Activated naive CD4-positive, alpha-beta T cell treated with anti-CD3 and anti-CD28 coated beads, Interleukin-2, amount 50 U/mL, for 16 hours (primary cell): ENCODE data around the gene IKZF1.
A peak's percentile ranks its signal among the peaks of the same experiment; 100 is the strongest.

Experiments used
- DNase-seq: peaks from one replicate; pipeline ENCODE4 v3.0.0-alpha.2; 2020

Gene IKZF1

GRCh38 chr7:50304129-50304910 is at the start of gene IKZF1:
Gene IKZF1 (plus strand): TSS chr7:50304716. CDS start chr7:50319062, 14,346 bp downstream.
- peak; percentile 70 for DNase-seq

DNA sequence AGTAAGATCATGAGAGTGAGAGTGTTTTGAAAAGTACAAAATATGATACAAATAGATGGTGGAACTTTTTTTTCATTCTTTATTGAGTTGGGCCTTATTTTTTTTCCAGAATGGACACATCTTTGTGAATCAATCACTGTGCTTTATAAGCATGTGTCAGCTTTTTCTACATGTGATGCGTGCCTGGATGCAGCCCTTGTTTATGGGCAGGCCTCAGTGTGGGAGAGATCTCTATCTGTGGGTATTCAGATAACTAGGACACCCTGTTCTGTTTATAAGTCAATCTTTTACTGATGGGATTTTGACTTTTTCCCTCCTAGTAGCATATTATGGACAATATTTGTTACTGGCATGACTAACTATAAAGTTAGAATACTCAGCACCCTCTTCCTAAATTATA is 42.9 kb upstream of the IKZF1 start:
- DNase-seq = no peak

- DNase-seq = no peak
Observed at GRCh38 chr7:50262446-50262845, 42.1 kb upstream of the IKZF1 start.

DNA sequence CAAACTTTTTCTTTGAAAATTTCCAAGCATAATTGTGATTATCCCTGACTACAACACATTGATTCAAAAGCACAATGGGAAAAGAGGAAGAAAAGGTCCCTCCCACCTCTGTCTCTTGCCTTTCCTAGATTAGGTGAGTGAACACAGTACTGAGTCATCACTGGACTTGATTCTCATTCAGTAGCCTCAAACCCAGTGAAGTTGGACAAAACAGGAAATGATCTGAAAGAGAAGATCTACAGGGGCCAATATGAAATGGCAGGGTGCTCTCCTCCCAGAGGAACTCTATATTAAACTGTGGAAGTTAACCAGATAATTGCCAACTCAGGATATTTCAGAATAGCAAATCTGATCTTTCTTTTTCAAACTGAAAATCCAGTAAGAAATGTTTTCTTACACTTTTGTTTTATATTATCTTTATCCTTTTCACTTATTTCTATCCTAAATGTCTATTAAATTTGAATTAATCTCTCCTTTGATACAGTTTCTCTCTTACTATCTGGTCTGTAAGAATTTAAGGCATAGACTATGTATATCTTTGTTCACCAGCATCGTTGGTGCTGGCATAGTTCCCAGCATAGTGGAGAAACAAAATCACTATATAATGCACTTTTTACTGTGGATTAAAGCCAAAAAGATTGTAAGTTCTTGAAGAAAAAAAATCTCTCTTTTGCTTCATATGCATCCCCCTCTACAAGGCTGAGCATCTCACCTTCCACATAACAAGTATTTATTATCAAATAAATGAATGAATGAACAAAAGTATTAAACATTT is 41.4 kb upstream of the IKZF1 start:
- DNase-seq = no peak

DNA sequence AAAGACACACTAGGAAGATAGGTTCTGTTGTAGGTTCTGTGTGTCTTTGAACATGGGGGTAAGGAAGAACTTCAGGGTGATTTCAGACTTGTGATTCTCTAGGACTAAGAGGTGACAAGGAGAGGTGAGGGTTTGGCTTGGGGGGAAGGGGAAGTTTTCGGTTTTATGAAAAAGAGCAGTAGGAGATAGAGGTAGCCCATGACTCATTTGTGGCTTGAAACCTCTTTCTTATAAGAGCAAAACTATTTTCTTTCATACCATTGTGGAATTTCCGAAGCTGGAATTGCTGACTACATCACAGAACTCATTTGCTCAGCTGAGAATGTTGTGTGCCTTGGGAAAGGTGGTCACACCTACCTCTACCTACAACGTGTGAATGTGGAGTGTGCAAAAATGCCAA is 39.6 kb upstream of the IKZF1 start:
- peak; percentile 45 for DNase-seq

- DNase-seq = no peak
Observed at GRCh38 chr7:50265968-50266634, 38.4 kb upstream of the IKZF1 start.

GRCh38 chr7:50266635-50267386 is 37.7 kb upstream of the IKZF1 start:
- DNase-seq = peak; percentile 74

DNA sequence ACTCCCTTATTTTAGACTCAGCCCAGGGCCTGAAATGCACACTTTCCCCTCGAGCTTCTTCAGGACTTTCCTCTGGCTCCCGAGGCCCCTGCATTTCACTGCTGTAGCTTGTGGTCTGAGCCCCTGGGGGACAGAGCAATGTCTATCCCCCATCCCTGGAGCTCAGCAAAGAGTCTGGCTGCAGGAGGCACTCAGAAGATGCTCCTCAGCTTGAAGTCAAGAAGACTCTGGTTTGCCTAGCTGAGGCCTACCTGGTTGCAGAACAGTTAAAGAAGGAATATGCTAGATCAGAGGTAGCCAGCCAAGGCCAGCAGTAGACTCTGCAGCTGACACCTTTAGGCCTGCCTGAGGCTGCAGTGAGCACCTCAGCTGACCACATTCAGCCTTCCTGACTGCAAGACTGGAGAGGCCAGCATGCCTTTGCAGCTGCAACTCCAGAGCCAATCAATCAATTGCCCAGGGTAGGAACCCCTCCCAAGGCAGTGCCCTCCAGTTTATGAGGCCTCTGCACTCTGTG is 36.9 kb upstream of the IKZF1 start:
- no peak for DNase-seq

DNA sequence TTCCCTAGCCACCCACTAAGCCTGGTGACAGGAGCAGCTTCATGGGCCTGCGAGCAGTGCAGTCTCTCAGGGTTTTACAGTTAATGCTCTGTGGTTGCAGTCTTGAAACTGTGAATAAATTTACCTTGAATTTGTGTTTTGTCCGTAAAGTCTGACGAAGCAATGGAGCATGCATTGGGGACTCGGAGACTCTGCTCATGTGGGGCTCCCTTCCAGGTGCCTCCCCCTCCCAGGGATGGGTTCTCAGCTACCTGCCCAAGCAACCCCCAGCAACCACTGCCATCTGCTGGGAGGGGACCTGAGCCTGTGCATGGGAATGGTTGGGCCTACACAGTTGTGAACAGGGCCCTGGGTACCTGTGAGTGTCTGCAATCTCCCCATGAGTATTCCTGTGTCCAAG is 36.3 kb upstream of the IKZF1 start:
- DNase-seq = no peak

GRCh38 chr7:50268990-50269389 is 35.5 kb upstream of the IKZF1 start:
- DNase-seq = no peak

DNA sequence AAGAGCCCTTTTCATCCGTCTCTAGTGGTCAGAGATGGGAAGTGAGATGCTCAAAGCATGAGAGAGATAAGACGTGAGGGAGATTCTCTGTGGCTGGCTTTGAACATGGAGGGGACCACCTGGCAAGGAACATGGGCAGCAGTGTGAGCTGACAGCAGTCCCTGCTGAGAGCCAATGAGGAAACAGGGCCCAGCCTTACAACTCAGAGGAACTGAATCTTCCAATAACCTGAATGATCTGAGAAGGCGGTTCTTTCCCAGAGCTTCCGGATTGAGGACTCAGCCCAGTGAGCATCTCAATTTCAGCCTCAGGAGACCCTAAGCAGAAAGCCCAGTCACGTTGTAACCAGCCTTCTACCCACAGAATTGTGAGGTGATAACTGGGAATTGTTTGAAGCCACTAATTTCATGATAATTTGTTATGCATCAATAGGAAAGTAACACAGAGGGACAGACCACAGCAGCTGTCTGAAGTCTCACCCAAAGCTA is 33.9 kb upstream of the IKZF1 start:
- no peak for DNase-seq

GRCh38 chr7:50272808-50273207 is 31.7 kb upstream of the IKZF1 start:
- no peak for DNase-seq

DNA sequence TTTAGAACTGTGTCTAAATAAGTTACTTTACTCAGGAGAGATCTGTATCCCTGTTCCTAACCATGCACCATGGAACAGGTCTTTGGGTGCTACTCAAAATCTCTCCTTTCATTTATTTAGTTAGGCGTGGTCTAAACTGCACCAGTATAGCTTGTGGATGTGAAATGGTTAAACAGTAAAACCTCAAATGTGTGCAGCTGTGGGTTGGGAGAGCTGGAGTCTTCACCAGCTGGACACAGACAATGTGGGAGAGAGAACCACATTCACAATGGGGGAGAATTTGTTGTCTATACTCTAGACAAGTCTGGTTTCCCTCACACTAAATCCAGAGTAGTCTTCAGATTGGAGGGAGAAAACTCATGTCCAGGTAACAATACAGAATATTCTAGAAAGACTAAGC is 31.2 kb upstream of the IKZF1 start:
- no peak for DNase-seq

- no peak for DNase-seq
Observed at GRCh38 chr7:50273870-50274269, 30.6 kb upstream of the IKZF1 start.

DNA sequence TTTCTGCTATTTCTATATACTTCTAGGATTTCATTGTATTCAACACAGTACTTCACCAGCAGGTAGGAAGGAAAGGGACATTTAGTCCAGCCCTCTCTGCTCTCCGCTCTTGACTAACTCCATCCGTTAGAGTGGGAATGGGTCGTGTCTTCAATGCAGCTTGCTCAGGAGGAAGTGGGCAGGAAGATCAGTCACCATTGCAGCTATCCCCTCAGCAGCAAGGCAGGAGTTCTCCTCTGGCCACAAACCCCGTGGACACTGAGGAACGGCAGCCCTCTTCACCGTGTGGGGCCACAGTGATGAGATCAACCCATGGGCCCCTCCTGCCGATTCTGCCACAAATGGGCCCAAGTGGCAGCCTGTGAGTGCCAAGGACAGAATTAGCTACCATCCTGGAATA is 30.2 kb upstream of the IKZF1 start:
- DNase-seq = no peak

DNA sequence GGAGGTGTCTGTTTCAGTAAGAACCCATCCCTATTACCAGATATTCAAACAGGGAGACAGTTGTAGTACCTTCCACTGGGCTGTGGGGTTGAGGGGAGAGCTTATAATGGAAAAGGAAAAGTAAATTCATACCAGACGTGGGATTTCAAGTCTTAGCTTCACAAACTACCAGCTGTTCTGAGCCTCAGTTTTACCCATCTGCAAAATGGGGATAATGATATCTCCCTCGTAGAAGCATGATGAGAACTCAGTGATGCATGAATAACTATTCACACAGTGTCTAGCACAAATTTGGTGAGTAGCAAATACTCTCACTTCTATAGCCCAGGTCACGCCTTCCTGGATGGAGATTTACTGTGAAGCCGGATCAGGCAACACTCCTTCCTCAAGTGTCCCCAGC is 29.1 kb upstream of the IKZF1 start:
- DNase-seq = no peak

- no peak for DNase-seq
Observed at GRCh38 chr7:50276483-50276882, 28.0 kb upstream of the IKZF1 start.

DNA sequence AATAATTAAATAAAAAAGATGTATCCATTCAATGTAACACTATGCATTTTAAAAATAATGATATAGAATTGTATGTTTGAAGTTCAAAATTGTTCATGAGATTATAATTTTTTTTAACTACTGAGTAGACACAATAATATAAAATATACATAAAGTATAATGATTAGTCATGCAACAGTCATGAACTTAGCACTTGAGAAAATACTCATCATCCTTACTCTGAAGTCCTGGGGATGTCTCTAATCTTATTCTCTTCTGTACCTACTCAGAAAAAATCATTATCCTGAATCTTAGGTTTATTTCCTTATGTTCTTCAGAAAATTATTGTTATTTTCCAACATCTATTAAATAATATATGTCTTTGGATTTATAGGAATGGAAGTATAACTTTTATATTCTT is 26.4 kb upstream of the IKZF1 start:
- no peak for DNase-seq

- no peak for DNase-seq
Observed at GRCh38 chr7:50281680-50282445, 22.7 kb upstream of the IKZF1 start.

GRCh38 chr7:50282813-50283605 is 21.5 kb upstream of the IKZF1 start:
- DNase-seq = no peak

- DNase-seq = no peak
Observed at GRCh38 chr7:50283731-50284130, 20.8 kb upstream of the IKZF1 start.
